Activated CD4-positive, alpha-beta T cell treated with anti-CD3 and anti-CD28 coated beads, Interleukin-2, amount 50 U/mL, for 4 hours (primary cell): ENCODE results near the gene GCNA.
"Not testable (repeated sequence)": the region's sequence is repeated elsewhere in the genome, so short reads cannot be mapped to it uniquely, and the experiment has no call there.

Source experiments
- DNase-seq, 2 experiments: peaks; one replicate each; pipeline ENCODE4 v3.0.0-alpha.2; 2020

GCNA gene

DNA sequence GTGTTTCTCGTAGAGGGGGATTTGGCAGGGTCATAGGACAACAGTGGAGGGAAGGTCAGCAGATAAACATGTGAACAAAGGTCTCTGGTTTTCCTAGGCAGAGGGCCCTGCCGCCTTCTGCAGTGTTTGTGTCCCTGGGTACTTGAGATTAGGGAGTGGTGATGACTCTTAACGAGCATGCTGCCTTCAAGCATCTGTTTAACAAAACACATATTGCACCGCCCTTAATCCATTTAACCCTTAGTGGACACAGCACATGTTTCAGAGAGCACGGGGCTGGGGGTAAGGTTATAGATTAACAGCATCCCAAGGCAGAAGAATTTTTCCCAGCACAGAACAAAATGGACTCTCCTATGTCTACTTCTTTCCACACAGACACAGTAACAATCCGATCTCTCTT lies 66.2 kb downstream of the GCNA start:
- DNase-seq, result not testable (repeated sequence)

DNA sequence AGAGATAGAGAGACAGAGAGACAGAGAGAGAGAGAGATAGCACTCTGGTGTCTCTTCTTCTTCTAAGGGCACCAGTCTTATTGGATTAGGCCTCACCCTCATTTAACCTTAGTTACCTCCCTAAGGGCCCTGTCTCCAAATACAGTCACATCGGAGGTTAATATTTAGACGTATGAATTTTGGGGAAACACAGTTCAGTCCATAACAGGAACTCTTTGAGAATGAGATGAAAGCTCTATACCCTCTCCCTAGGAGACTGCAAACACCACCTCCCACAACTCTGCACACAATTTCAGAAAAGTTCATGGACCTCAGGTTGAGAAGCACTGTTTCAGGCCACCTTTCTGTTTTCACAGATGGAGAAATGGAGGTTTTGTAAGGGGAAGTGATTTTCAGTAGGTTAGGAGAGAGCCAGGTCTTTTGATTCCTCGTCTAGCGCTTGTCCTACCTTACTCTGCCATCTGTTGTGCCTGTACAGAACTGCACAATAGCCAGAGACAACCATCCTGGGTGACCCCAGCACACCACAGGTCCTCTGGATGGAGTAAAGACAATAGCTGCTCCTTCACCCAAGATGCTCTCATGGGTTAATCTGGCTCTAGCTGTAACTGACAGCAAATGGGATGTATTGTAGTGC lies 72.2 kb downstream of the GCNA start:
- no peak for DNase-seq

DNA sequence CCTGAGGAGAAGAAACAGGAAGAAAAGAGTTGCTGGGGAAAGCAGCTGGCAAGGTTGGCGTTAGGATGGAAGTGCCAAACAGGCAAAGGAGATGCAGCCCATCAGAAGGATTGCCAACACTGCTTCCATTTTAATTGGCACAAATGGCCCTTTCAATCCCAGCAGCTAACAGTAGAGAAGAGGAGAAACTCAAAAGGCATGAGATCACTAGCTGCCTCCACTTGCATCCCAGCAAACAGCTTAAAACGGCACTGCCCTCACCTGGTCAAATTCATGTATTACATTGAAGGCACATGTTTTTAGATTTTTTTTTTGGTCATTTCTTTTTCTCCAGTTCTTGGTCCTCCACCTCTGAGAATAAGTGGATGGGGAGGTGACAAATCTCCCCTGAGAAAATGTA lies 74.2 kb downstream of the GCNA start:
- peak; percentile 37 to 39 for DNase-seq

DNA sequence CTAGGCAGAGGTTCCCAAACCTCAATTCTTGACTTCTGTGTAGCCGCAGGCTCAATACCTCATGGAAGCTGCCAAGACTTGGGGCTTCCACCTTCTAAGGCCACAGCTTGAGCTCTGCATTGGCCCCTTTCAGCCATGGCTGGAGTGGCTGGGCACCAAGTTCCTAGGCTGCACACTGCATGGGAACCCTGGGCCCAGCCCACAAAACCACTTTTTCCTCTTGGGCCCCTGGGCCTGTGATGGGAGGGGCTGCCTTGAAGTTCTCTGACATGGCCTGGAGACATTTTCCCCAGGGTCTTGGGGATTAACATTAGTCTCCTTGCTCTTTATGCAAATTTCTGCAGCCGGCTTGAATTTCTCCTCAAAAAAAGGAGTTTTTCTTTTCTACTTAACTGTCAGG lies 75.1 kb downstream of the GCNA start:
- no peak for DNase-seq

DNA sequence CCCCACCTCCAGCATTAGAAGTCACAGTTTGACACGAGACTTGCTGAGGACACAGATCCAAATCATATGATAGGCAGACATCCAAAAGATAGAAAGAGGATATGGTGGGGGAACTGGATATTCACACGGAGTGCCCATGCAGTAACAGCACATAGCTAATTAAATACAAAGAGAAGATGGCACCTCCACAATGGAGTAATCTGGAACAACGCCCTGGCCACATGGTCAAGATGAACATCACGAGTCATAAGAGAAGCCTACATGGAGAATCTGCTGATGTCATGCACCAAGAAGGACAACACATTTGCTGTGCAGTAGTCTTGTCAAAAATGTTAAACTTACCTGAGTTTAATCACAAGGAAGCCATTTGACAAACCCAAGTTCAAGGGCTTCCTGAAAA lies 79.0 kb downstream of the GCNA start:
- DNase-seq, result no peak

DNA sequence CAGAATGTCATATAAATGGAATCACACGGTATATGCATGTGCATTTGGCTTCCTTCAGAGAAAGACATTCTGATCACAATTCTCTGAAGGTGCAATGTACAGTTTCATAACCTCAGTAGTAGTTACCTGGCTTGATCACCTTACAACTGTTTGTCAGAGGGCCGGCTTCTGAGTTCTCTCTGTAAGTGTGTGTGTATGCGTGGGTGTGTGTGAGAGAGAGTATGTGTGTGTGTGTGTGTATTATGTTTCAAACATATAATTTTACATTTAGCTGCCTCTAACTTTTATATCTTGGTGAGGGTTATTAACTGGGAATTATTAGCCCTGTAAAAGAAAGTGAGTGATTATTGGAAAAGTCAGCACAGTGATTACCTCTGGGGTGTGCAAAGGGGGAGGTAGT lies 81.1 kb downstream of the GCNA start:
- DNase-seq, result no peak

DNA sequence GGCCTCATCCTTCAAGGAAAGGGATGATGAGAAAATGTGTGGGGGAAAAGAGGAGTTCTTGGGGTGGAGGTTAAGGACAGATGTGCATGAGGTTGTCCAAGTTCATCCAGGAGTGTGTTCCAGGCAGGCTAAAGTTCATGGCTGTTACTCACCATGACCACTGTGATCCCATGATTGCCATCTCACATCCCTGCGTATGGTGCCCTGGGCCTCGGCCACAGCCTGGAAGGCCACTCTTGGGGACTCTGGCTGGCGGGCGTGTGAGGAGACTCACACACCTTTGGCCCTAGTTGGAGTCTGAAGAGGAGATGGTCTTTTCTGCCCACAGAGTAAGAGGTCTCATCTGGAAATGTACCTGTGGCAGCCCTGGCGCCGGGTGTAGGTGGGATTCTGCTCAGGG lies 81.7 kb downstream of the GCNA start:
- no peak for DNase-seq

DNA sequence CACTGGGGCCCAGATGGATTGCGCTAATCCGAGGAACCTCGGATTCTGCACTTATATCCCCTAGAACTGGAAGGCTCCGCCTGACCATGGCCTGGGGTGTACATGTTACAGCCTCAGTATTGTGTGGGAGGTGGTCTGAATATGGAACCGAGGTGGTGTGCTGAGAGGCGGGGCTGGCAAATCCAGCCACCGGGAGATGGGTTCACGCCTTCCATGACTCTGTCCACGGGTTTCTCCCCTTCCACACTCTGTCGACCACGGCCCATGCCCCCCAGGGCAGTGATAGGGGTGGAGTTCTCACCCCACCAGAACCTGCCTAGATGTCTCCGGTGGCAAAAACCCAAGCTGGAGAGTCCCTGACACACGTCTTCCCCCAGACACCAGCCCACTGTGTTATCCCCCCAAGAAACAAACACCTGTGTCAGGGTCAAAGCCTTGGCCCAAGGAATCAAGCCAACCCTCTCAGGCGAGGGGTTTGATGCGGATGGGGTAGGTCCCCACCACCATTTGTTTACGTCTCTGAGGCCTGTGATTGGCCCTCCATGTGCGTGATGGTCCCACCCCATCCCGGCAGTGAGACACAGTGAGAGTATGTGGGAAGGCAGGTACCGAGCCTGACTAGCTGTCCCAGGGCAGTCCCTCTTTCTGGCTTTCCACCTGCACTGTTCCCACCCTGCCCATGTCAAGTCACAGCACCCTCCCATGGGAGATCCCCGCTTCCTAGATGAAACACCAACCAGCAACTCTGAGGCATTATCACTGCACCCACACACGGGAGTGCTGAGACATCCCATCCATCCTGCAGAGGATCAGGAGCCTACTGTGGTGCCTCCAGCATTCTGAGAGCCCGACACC lies 82.6 kb downstream of the GCNA start:
- no peak for DNase-seq

DNA sequence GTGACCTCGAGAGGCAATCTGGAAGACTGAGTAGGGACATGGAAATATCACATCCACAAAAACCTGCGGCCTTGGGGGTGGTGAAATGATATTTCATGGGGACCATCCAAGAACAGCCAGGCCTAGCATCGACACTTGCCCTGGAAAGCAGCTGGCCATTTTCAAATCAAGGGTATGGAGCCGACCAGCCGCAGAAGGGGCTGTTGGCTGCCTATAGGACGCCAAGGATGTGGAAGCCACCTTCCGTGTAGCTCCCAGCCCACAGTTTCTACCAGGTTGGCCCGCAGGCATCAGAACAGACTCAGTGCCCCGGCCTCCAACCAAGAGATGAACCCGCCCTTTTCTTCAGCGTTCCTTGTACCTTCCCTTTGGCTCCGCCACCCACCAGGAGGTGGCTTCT lies 83.7 kb downstream of the GCNA start:
- no peak for DNase-seq

DNA sequence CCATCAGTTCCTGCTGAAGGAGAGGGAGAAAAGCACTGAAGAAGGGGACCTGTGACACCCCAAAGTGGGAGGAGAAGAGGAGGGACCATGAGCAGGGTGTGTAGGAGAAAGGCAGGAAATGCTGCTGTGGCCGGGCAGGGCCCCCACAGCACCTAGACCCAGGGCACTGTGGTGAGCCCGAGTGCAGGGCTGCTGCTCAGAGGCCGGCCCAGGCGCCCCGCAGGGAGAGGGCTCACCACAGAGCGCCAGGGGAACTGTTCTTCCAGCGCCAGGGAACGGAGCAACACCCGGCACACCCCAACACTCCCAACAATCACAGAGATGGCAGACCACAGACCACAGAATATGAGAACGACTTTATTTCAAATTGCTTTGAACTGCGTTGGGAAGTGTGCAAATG lies 84.4 kb downstream of the GCNA start:
- not testable (repeated sequence) for DNase-seq
